GM23338 (cell line): Measurements from ENCODE around the gene DNAJB12. TPM values are rescaled to one million over a fixed set of nuclear protein-coding genes. Genes with fewer than 3 reads are reported as not detected.

Experiments
- ATAC-seq: fragments of 200-7000 bp; cut with Tn5 transposase; 3 replicates; pipeline ENCODE4 v1.9.1; 2020
- DNase-seq: peaks from one replicate; pipeline ENCODE4 v3.0.0-alpha.2; 2015; ENCODE audit warnings: low spot score
- H2AFZ ChIP-seq: fragments of 200-600 bp; sonication (generic); 2 replicates; pipeline ENCODE4 v1.8.0; 2016; ENCODE audit warnings: antibody characterized with exemption, mild to moderate bottlenecking, moderate library complexity
- H3F3A ChIP-seq: fragments of 200-600 bp; sonication (generic); replicated peaks from 2 replicates; pipeline ENCODE4 v1.8.0; 2017; ENCODE audit warnings: antibody characterized with exemption, mixed run types, low read depth
- H3K27ac ChIP-seq: fragments of 200-600 bp; sonication (generic); 2 replicates; pipeline ENCODE4 v1.6.1; 2016; ENCODE audit warnings: low read depth
- H3K27me3 ChIP-seq: fragments of 200-600 bp; sonication (generic); 2 replicates; pipeline ENCODE4 v1.8.0; 2016; ENCODE audit warnings: mild to moderate bottlenecking, mixed run types, moderate library complexity; ENCODE audit not compliant: insufficient read depth
- H3K36me3 ChIP-seq: fragments of 200-600 bp; sonication (generic); 2 replicates; pipeline ENCODE4 v1.8.0; 2016; ENCODE audit warnings: mild to moderate bottlenecking; ENCODE audit not compliant: insufficient read depth
- H3K4me1 ChIP-seq: fragments of 200-600 bp; sonication (generic); 2 replicates; pipeline ENCODE4 v1.8.0; 2016; ENCODE audit warnings: mild to moderate bottlenecking, moderate library complexity; ENCODE audit not compliant: insufficient read depth
- H3K4me2 ChIP-seq: fragments of 200-600 bp; sonication (generic); 2 replicates; pipeline ENCODE4 v1.7.1; 2017; ENCODE audit warnings: mixed run types
- H3K4me3 ChIP-seq: fragments of 200-600 bp; sonication (generic); 2 replicates; pipeline ENCODE4 v1.6.1; 2016; ENCODE audit warnings: mixed run types
- H3K79me2 ChIP-seq: fragments of 200-600 bp; sonication (generic); replicated peaks from 2 replicates; pipeline ENCODE4 v1.8.0; 2017; ENCODE audit warnings: mild to moderate bottlenecking; ENCODE audit not compliant: insufficient read depth
- H3K9me2 ChIP-seq: fragments of 200-600 bp; sonication (generic); 2 replicates; pipeline ENCODE4 v1.8.0; 2017; ENCODE audit not compliant: insufficient read depth
- H4K20me1 ChIP-seq: fragments of 200-600 bp; sonication (generic); replicated peaks from 2 replicates; pipeline ENCODE4 v1.8.0; 2017; ENCODE audit warnings: mild to moderate bottlenecking; ENCODE audit not compliant: insufficient read depth
- H3K27ac Mint-ChIP-seq: 2 replicates; pipeline ENCODE4 v1.8.0; 2020; ENCODE audit warnings: inconsistent platforms, mild to moderate bottlenecking, moderate library complexity, mixed read lengths
- H3K27me3 Mint-ChIP-seq: 3 replicates; pipeline ENCODE4 v1.8.0; 2022; ENCODE audit warnings: low read depth, mild to moderate bottlenecking, moderate library complexity, mixed read lengths, inconsistent platforms; ENCODE audit not compliant: insufficient read depth, poor library complexity
- H3K36me3 Mint-ChIP-seq: 3 replicates; pipeline ENCODE4 v1.8.0; 2021; ENCODE audit warnings: low read depth, mild to moderate bottlenecking, inconsistent platforms, moderate library complexity, mixed read lengths
- H3K4me1 Mint-ChIP-seq: 3 replicates; pipeline ENCODE4 v1.8.0; 2020; ENCODE audit warnings: mild to moderate bottlenecking, inconsistent platforms, mixed read lengths
- H3K4me3 Mint-ChIP-seq: 3 replicates; pipeline ENCODE4 v1.8.0; 2021; ENCODE audit warnings: moderate library complexity, mild to moderate bottlenecking, inconsistent platforms, mixed read lengths
- H3K9me3 Mint-ChIP-seq: 3 replicates; pipeline ENCODE4 v1.8.0; 2020; ENCODE audit warnings: moderate library complexity, mild to moderate bottlenecking, inconsistent platforms, mixed read lengths
- CREB1 ChIP-seq: fragments of 250-450 bp; sonication (Bioruptor Pico); IDR thresholded peaks from 2 replicates; pipeline ENCODE4 v1.5.0; 2020; ENCODE audit warnings: low read depth, mild to moderate bottlenecking, moderate library complexity
- EZH2 ChIP-seq: fragments of 200-600 bp; sonication (generic); IDR thresholded peaks from one replicate; pipeline ENCODE4 v1.8.0; 2017; ENCODE audit warnings: antibody characterized with exemption, mild to moderate bottlenecking, low read depth; ENCODE audit not compliant: unreplicated experiment
- EZH2phosphoT487 ChIP-seq: fragments of 200-600 bp; sonication (generic); IDR thresholded peaks from one replicate; pipeline ENCODE4 v1.8.1; 2018; ENCODE audit warnings: antibody characterized with exemption; ENCODE audit not compliant: unreplicated experiment
- JUNB ChIP-seq: IDR thresholded peaks from one replicate; pipeline ENCODE4 v1.6.1; 2016; ENCODE audit warnings: antibody characterized with exemption; ENCODE audit not compliant: unreplicated experiment
- NANOG ChIP-seq: IDR thresholded peaks from 2 replicates; pipeline ENCODE4 v1.6.1; 2016; ENCODE audit warnings: antibody characterized with exemption, borderline replicate concordance
- POLR2AphosphoS5 ChIP-seq: IDR thresholded peaks from 2 replicates; pipeline ENCODE4 v1.6.1; 2016; ENCODE audit warnings: antibody characterized with exemption, low read depth
- STAT1 ChIP-seq: IDR thresholded peaks from one replicate; pipeline ENCODE4 v1.6.1; 2016; ENCODE audit warnings: antibody characterized with exemption; ENCODE audit not compliant: unreplicated experiment
- ZNF114 ChIP-seq: fragments of 250-450 bp; sonication (Bioruptor Pico); IDR thresholded peaks from 2 replicates; pipeline ENCODE4 v1.5.0; 2020; ENCODE audit warnings: mild to moderate bottlenecking, moderate library complexity
- ZNF331 ChIP-seq: fragments of 250-450 bp; sonication (Bioruptor Pico); IDR thresholded peaks from 2 replicates; pipeline ENCODE4 v1.5.0; 2020; ENCODE audit warnings: low read depth, mild to moderate bottlenecking, moderate library complexity
- polyA plus RNA-seq: library from polyadenylated mRNA; unstranded; fragments of >200 nt; fragmentation: Nextera tagmentation; extraction: Ambion mirVana; gene quantifications from 2 replicates; pipeline ENCODE4 v1.2.1, GENCODE V29; 2016
- total RNA-seq: library from RNA; depleted of rRNA; stranded (reverse); fragments of >200 nt; shearing (Covaris generic); gene quantifications from 2 replicates; pipeline ENCODE4 v1.2.3, GENCODE V29; 2014
- TF ChIP-seq, protein P1 (sequence below): IDR thresholded peaks from 2 replicates; pipeline ENCODE4 v1.6.1; 2016; ENCODE audit warnings: antibody characterized with exemption
- TF ChIP-seq, protein P2 (sequence below): IDR thresholded peaks from one replicate; pipeline ENCODE4 v1.6.1; 2018; ENCODE audit warnings: antibody characterized with exemption; ENCODE audit not compliant: unreplicated experiment
- TF ChIP-seq, protein P3 (sequence below), 2 experiments: fragments of 200-600 bp in 1 of 2; sonication (generic) in 1 of 2; conservative IDR thresholded peaks; 2 replicates each; pipeline versions ENCODE4 v1.5.1 to v1.6.1; 2016 to 2017; ENCODE audit warnings: antibody characterized with exemption in 2 of 2, low read depth in 2 of 2, mild to moderate bottlenecking in 2 of 2, moderate library complexity in 1 of 2
- TF ChIP-seq, protein P4 (sequence below): fragments of 250-450 bp; sonication (Bioruptor Pico); IDR thresholded peaks from 2 replicates; pipeline ENCODE4 v1.5.0; 2020; ENCODE audit warnings: mild to moderate bottlenecking, moderate library complexity

Gene DNAJB12
- total and polyA plus RNA-seq, 2 experiments from 2014 or later, result 12.8 to 16.0 TPM

DNA sequence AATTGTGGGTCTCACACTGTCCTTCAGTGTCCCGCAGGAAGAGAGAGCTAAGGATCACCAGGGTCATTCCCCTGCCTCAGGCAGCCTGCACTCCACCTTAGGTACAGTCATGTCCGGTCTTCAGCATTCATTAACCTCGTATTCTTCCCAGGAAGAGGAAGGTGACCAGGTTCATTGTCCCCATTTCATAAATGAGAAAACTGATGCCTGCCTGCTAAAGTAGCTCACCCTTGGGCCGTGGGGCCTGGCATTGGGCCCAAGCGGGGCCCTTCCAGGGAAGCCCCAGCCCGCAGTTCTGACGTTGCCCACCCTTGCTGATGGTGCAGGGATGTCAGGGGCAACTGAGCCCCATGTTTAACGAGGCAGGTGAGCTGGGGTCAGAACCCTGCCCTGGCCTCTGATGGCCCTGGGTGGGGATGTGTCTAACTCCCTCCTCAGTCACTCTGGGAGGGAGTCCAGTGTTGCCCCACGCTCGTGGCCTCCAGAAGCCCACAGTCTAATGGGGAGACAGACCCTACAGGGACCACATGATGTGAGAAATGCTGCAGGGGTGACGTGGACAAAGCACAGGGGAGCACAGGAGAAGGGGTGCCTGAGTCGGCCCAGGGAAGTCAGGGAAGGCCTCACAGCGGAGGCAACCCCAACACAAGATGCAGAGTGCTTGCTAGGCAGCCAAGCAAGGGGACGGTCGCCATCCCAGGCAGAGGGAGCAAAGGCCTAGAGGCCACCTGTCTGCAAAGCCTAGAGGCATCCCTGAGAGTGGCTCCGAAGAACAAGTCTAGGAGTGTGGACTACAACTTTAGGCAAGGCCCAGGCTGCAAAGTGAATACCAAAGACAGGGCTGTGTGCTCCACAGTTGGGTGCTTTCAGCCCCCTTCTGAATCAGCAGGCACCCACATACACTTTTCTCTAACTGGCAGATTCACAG is 55.9 kb downstream of the DNAJB12 start:
- peak overlapping the region; percentile 89; the same call in 1 of the 2 replicates for H3K4me3 ChIP-seq
- H3K27ac Mint-ChIP-seq, result no peak overlapping the region
- peaks cover 6% of the 10 kb centered on the region for H3K27me3 Mint-ChIP-seq
- no peaks in the 10 kb centered on the region for H3K9me2 ChIP-seq
- peak overlapping the region; percentile 74; the same call in 1 of the 3 replicates for H3K4me3 Mint-ChIP-seq
- no peaks in the 10 kb centered on the region for H3K27me3 ChIP-seq
- H3K4me2 ChIP-seq, result peak overlapping the region; percentile 87
- ATAC-seq (peak; percentile 7), DNase-seq (no peak)
- H2AFZ ChIP-seq, result peak overlapping the region; percentile 95
- TF ChIP-seq, protein P1, sequence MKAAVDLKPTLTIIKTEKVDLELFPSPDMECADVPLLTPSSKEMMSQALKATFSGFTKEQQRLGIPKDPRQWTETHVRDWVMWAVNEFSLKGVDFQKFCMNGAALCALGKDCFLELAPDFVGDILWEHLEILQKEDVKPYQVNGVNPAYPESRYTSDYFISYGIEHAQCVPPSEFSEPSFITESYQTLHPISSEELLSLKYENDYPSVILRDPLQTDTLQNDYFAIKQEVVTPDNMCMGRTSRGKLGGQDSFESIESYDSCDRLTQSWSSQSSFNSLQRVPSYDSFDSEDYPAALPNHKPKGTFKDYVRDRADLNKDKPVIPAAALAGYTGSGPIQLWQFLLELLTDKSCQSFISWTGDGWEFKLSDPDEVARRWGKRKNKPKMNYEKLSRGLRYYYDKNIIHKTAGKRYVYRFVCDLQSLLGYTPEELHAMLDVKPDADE, result no peak
- TF ChIP-seq CREB1, result no peak
- no peak for TF ChIP-seq JUNB
- TF ChIP-seq, protein P2, sequence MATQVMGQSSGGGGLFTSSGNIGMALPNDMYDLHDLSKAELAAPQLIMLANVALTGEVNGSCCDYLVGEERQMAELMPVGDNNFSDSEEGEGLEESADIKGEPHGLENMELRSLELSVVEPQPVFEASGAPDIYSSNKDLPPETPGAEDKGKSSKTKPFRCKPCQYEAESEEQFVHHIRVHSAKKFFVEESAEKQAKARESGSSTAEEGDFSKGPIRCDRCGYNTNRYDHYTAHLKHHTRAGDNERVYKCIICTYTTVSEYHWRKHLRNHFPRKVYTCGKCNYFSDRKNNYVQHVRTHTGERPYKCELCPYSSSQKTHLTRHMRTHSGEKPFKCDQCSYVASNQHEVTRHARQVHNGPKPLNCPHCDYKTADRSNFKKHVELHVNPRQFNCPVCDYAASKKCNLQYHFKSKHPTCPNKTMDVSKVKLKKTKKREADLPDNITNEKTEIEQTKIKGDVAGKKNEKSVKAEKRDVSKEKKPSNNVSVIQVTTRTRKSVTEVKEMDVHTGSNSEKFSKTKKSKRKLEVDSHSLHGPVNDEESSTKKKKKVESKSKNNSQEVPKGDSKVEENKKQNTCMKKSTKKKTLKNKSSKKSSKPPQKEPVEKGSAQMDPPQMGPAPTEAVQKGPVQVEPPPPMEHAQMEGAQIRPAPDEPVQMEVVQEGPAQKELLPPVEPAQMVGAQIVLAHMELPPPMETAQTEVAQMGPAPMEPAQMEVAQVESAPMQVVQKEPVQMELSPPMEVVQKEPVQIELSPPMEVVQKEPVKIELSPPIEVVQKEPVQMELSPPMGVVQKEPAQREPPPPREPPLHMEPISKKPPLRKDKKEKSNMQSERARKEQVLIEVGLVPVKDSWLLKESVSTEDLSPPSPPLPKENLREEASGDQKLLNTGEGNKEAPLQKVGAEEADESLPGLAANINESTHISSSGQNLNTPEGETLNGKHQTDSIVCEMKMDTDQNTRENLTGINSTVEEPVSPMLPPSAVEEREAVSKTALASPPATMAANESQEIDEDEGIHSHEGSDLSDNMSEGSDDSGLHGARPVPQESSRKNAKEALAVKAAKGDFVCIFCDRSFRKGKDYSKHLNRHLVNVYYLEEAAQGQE, result no peak
- no peak for TF ChIP-seq STAT1
- TF ChIP-seq, protein P3, sequence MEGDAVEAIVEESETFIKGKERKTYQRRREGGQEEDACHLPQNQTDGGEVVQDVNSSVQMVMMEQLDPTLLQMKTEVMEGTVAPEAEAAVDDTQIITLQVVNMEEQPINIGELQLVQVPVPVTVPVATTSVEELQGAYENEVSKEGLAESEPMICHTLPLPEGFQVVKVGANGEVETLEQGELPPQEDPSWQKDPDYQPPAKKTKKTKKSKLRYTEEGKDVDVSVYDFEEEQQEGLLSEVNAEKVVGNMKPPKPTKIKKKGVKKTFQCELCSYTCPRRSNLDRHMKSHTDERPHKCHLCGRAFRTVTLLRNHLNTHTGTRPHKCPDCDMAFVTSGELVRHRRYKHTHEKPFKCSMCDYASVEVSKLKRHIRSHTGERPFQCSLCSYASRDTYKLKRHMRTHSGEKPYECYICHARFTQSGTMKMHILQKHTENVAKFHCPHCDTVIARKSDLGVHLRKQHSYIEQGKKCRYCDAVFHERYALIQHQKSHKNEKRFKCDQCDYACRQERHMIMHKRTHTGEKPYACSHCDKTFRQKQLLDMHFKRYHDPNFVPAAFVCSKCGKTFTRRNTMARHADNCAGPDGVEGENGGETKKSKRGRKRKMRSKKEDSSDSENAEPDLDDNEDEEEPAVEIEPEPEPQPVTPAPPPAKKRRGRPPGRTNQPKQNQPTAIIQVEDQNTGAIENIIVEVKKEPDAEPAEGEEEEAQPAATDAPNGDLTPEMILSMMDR (conservative IDR thresholded peaks at IDR 0.05; ENCODE audit: low read depth in 2 of 2), result no peak
- TF ChIP-seq ZNF114 (CRISPR knock-in tag), result no peak
- TF ChIP-seq, protein P4, sequence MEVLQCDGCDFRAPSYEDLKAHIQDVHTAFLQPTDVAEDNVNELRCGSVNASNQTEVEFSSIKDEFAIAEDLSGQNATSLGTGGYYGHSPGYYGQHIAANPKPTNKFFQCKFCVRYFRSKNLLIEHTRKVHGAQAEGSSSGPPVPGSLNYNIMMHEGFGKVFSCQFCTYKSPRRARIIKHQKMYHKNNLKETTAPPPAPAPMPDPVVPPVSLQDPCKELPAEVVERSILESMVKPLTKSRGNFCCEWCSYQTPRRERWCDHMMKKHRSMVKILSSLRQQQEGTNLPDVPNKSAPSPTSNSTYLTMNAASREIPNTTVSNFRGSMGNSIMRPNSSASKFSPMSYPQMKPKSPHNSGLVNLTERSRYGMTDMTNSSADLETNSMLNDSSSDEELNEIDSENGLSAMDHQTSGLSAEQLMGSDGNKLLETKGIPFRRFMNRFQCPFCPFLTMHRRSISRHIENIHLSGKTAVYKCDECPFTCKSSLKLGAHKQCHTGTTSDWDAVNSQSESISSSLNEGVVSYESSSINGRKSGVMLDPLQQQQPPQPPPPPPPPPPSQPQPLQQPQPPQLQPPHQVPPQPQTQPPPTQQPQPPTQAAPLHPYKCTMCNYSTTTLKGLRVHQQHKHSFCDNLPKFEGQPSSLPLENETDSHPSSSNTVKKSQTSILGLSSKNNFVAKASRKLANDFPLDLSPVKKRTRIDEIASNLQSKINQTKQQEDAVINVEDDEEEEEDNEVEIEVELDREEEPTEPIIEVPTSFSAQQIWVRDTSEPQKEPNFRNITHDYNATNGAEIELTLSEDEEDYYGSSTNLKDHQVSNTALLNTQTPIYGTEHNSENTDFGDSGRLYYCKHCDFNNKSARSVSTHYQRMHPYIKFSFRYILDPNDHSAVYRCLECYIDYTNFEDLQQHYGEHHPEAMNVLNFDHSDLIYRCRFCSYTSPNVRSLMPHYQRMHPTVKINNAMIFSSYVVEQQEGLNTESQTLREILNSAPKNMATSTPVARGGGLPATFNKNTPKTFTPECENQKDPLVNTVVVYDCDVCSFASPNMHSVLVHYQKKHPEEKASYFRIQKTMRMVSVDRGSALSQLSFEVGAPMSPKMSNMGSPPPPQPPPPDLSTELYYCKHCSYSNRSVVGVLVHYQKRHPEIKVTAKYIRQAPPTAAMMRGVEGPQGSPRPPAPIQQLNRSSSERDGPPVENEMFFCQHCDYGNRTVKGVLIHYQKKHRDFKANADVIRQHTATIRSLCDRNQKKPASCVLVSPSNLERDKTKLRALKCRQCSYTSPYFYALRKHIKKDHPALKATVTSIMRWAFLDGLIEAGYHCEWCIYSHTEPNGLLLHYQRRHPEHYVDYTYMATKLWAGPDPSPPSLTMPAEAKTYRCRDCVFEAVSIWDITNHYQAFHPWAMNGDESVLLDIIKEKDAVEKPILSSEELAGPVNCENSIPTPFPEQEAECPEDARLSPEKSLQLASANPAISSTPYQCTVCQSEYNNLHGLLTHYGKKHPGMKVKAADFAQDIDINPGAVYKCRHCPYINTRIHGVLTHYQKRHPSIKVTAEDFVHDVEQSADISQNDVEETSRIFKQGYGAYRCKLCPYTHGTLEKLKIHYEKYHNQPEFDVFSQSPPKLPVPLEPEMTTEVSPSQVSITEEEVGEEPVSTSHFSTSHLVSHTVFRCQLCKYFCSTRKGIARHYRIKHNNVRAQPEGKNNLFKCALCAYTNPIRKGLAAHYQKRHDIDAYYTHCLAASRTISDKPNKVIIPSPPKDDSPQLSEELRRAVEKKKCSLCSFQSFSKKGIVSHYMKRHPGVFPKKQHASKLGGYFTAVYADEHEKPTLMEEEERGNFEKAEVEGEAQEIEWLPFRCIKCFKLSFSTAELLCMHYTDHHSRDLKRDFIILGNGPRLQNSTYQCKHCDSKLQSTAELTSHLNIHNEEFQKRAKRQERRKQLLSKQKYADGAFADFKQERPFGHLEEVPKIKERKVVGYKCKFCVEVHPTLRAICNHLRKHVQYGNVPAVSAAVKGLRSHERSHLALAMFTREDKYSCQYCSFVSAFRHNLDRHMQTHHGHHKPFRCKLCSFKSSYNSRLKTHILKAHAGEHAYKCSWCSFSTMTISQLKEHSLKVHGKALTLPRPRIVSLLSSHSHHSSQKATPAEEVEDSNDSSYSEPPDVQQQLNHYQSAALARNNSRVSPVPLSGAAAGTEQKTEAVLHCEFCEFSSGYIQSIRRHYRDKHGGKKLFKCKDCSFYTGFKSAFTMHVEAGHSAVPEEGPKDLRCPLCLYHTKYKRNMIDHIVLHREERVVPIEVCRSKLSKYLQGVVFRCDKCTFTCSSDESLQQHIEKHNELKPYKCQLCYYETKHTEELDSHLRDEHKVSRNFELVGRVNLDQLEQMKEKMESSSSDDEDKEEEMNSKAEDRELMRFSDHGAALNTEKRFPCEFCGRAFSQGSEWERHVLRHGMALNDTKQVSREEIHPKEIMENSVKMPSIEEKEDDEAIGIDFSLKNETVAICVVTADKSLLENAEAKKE (CRISPR knock-in tag), result no peak
- no peak for TF ChIP-seq EZH2phosphoT487
- no peak for TF ChIP-seq EZH2
- TF ChIP-seq NANOG, result no peak
- TF ChIP-seq POLR2AphosphoS5, result no peak
- TF ChIP-seq ZNF331 (CRISPR knock-in tag), result no peak
- H3K4me1 ChIP-seq, result peaks cover 23% of the 10 kb centered on the region; the same call in 1 of the 2 replicates
- H4K20me1 ChIP-seq, result no peaks in the 10 kb centered on the region
- H3K79me2 ChIP-seq, result no peaks in the 10 kb centered on the region
- H3K36me3 ChIP-seq, result no peaks in the 10 kb centered on the region
- peaks cover 24% of the 10 kb centered on the region for H3K4me1 Mint-ChIP-seq
- H3K36me3 Mint-ChIP-seq, result no peaks in the 10 kb centered on the region
- H3K9me3 Mint-ChIP-seq, result no peaks in the 10 kb centered on the region
- no peak overlapping the region for H3K27ac ChIP-seq
- peaks cover 19% of the 10 kb centered on the region for H3F3A ChIP-seq
